Mucosa of descending colon (tissue), 3 donors: Measurements from ENCODE around the gene PHF20. TPM values are rescaled to one million over a fixed set of nuclear protein-coding genes. Genes with fewer than 3 reads are reported as not detected.
A peak's percentile ranks its signal among the peaks of the same experiment; 100 is the strongest.

Experiments
- ATAC-seq: fragments of 200-7000 bp; cut with Tn5 transposase; one replicate; pipeline ENCODE4 v1.9.1; 2020; ENCODE audit warnings: mild to moderate bottlenecking, moderate library complexity
- DNase-seq, 3 donors: peaks; one replicate each; pipeline ENCODE4 v3.0.0-alpha.2; 2020
- H3K36me3 ChIP-seq: fragments of 200-600 bp; one replicate; pipeline ENCODE4 v1.8.0; 2021; ENCODE audit warnings: low read depth, mild to moderate bottlenecking
- H3K4me1 ChIP-seq: fragments of 200-600 bp; one replicate; pipeline ENCODE4 v1.8.0; 2021; ENCODE audit warnings: low read depth, mild to moderate bottlenecking
- H3K4me3 ChIP-seq: fragments of 200-600 bp; one replicate; pipeline ENCODE4 v1.8.0; 2021; ENCODE audit warnings: mild to moderate bottlenecking
- H3K9me3 ChIP-seq: fragments of 200-600 bp; one replicate; pipeline ENCODE4 v1.8.0; 2021; ENCODE audit warnings: mild to moderate bottlenecking
- intact Hi-C, 2 donors: fragments of 100-400 bp; cut with DNase I in 1 of 2; cut with micrococcal nuclease in 1 of 2; formaldehyde crosslinking; loops; one replicate each; pipeline versions ENCODE4 v1.11.0 to v1.11.1; 2022; cut with DNase I, micrococcal nuclease
- total RNA-seq, 3 donors: library from RNA; stranded (reverse); fragmentation: NEBNext Ultra II Directional in 2 of 3; extraction: Animal tissue kit (Norgen Biotek cat#: 25700) in 2 of 3; gene quantifications; one replicate each; pipeline versions ENCODE4 v1.2.1 to v1.2.4, GENCODE V29; 2021 to 2023
- TF ChIP-seq, protein P1 (sequence below): fragments of 200-600 bp; IDR thresholded peaks from one replicate; pipeline ENCODE4 v1.8.0; 2022; ENCODE audit warnings: antibody characterized with exemption, mild to moderate bottlenecking
- donor health status: DM: no; HTN: no; CAD: no; lungs with moderate emphysema.
- donor health status: DM: no; HTN: no; CAD: no.
- donor health status: DM: no; HTN: yes; CAD: no.

Gene PHF20
- total RNA-seq, 3 donors from 2014 or later: 23.3 to 61.1 (median 28.5) TPM

DNA sequence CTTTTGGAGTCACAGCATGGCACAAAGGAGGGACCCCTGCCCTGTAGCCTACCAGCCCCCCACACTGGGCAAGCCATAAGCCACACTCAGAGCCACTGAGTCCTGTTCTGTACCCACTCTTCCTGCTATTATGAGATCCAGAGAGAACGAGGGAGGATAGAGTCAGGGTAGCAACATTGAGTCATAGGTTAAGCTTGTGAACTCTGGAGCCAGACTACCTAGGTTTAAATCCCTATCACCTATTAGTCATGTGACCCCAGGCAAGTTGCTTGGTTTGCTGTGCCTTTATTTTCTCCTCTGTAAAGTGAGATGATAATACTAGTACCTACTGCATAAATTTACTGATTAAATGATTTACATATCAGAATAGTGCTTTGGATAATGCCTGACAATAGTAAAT lies 197.1 kb downstream of the PHF20 start:
- DNase-seq (no peak), ATAC-seq (no peak)
- intact Hi-C loops: no loop called here
- Histone ChIP-seq H3K9me3 (no peaks in the 10 kb centered on the region), H3K4me1 (no peaks in the 10 kb centered on the region), H3K4me3 (no peak overlapping the region), H3K36me3 (no peaks in the 10 kb centered on the region)
- TF ChIP-seq, protein P1, sequence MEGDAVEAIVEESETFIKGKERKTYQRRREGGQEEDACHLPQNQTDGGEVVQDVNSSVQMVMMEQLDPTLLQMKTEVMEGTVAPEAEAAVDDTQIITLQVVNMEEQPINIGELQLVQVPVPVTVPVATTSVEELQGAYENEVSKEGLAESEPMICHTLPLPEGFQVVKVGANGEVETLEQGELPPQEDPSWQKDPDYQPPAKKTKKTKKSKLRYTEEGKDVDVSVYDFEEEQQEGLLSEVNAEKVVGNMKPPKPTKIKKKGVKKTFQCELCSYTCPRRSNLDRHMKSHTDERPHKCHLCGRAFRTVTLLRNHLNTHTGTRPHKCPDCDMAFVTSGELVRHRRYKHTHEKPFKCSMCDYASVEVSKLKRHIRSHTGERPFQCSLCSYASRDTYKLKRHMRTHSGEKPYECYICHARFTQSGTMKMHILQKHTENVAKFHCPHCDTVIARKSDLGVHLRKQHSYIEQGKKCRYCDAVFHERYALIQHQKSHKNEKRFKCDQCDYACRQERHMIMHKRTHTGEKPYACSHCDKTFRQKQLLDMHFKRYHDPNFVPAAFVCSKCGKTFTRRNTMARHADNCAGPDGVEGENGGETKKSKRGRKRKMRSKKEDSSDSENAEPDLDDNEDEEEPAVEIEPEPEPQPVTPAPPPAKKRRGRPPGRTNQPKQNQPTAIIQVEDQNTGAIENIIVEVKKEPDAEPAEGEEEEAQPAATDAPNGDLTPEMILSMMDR: no peak

DNA sequence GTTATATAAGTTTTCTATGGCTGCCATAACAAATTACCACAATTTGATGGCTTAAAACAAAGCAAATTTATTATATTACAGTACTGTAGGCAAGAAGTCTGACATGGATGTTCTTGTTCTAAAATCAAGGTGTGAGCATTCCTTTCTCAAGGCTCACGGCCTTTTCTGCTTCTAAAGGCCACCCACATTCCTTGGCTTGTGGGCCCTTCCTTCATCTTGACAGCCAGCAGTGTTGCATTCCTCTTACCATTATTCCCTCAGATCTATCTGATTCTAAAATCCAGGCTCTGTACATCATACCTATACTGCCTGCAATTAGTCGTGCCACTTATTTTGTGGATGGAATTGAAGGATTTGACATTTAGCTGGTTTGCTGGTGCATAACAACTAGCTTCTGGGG lies 200.2 kb downstream of the PHF20 start:
- Histone ChIP-seq H3K9me3 (no peaks in the 10 kb centered on the region), H3K4me3 (no peak overlapping the region), H3K36me3 (no peaks in the 10 kb centered on the region), H3K4me1 (no peaks in the 10 kb centered on the region)
- no peak for DNase-seq
- TF ChIP-seq, protein P1: no peak
- no peak for ATAC-seq
- intact Hi-C loops: no loop called here

DNA sequence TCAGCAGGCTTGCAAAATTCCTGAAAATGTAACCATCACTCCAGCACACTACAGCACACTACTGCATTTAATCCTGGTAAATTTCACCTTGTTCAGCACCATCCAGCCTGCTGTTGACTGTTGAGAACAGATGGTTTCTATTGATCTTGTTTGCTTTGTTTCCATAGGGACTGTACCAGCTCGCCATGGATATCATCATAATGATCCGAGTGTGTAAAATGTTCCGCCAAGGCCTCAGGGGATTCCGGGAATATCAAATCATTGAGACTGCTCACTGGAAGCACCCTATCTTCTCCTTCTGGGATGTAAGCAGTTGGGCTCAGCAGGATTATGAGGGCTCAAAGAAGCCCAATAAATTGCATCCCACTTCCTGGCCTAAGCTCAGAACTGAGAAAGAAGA lies 200.6 kb downstream of the PHF20 start:
- Histone ChIP-seq H3K4me1 (no peaks in the 10 kb centered on the region), H3K4me3 (no peak overlapping the region), H3K9me3 (no peaks in the 10 kb centered on the region), H3K36me3 (no peaks in the 10 kb centered on the region)
- TF ChIP-seq, protein P1: no peak
- ATAC-seq (peak; percentile 23), DNase-seq (no peak)
- intact Hi-C loops: no loop called here

DNA sequence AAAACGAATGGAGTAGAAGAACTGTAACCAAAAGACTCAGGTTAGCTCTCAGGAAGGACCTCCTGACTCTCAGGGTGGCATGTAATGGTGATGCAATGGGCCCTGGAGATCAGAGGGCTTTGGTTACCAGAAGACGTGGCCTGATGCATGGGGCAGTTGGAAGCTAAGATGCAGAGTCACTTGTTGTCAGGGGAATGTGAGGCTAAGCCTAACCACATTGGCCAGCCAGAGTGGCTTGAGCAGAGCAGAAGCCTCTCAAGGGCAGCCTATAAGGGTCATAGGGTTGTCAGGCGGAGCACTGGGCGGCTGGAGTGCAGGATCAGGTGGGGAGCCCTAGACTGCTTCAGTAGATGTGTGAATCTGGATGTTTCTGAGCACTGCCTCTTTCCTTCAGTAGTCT lies 202.4 kb downstream of the PHF20 start:
- DNase-seq: no peak
- TF ChIP-seq, protein P1: no peak
- Histone ChIP-seq H3K9me3 (no peaks in the 10 kb centered on the region), H3K36me3 (no peaks in the 10 kb centered on the region), H3K4me3 (no peak overlapping the region), H3K4me1 (no peaks in the 10 kb centered on the region)
- ATAC-seq: no peak
- intact Hi-C loops: no loop called here

DNA sequence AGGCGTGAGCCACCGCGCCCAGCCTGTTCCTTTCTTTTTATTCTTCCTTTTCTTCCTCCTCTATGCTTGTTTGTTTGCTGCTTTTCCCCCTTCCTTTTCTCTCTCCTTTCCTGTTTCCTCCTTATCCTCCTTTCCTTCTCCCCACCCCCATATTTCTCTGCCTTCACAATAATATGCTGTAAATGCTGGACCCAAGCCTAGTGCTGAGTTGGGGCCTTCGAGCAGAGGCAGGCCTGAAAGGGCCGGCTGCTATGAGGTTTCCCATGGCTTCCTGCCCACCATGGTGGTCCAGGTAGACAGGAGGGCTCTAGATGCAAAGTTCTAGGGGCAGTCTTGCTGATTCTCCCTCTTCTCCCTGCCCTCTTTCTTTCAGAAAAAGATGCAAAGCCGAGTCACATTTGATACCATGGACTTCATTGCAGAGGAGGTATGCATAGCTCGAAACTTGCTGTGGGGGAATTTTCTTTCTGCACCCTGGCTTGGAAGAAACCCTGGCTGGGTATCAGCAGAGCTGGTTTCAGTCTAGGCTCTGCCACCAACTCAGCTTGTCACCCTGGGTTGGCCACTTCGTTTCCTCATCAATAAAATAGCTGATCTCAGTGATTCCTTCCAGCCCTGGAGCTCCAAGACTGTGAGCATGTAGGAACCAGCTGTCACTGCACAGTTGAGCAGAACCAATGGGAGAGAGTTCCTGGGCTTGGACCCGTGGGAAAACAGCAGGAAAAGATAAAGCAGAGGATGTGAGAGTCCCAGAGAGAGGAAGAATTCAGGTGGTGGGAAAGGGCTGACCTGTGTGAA lies 204.0 kb downstream of the PHF20 start:
- DNase-seq: no peak
- ATAC-seq: no peak
- no peaks in the 10 kb centered on the region for H3K4me1 ChIP-seq
- no peak overlapping the region for H3K4me3 ChIP-seq
- TF ChIP-seq, protein P1: no peak
- no peaks in the 10 kb centered on the region for H3K36me3 ChIP-seq
- no peaks in the 10 kb centered on the region for H3K9me3 ChIP-seq
- intact Hi-C loops: no loop called here
